ENCODE results near the gene HDAC5.
"Not testable (repeated sequence)": the region's sequence is repeated elsewhere in the genome, so short reads cannot be mapped to it uniquely, and the experiment has no call there.

Gene HDAC5

GRCh38 chr17:44132275-44132821 lies 8.9 kb upstream of the HDAC5 start:
- no peak for DNase-seq

- DNase-seq = not testable (repeated sequence)
Observed at GRCh38 chr17:44131372-44131771, 7.9 kb upstream of the HDAC5 start.

GRCh38 chr17:44130693-44131349 lies 7.4 kb upstream of the HDAC5 start:
- DNase-seq = no peak

GRCh38 chr17:44128383-44128782 lies 4.9 kb upstream of the HDAC5 start:
- DNase-seq = no peak

GRCh38 chr17:44124118-44124438 lies 637 bp upstream of the HDAC5 start:
- DNase-seq = no peak

GRCh38 chr17:44122816-44123355 lies 555 bp downstream of the HDAC5 start:
- DNase-seq = no peak

GRCh38 chr17:44121997-44122815 lies 1.2 kb downstream of the HDAC5 start:
- DNase-seq = no peak

GRCh38 chr17:44120851-44121605 lies 2.4 kb downstream of the HDAC5 start:
- DNase-seq = no peak

GRCh38 chr17:44120281-44120680 lies 3.2 kb downstream of the HDAC5 start:
- not testable (repeated sequence) for DNase-seq

GRCh38 chr17:44119798-44120197 lies 3.6 kb downstream of the HDAC5 start:
- no peak for DNase-seq

- no peak for DNase-seq
Observed at GRCh38 chr17:44119062-44119461, 4.4 kb downstream of the HDAC5 start.

GRCh38 chr17:44118427-44119050 lies 4.9 kb downstream of the HDAC5 start:
- DNase-seq = no peak

- DNase-seq = no peak
Observed at GRCh38 chr17:44117351-44117750, 6.1 kb downstream of the HDAC5 start.

- DNase-seq = no peak
Observed at GRCh38 chr17:44115585-44116415, 7.6 kb downstream of the HDAC5 start.

- DNase-seq = no peak
Observed at GRCh38 chr17:44113868-44114840, 9.3 kb downstream of the HDAC5 start.

GRCh38 chr17:44113382-44113781 lies 10.1 kb downstream of the HDAC5 start:
- no peak for DNase-seq

GRCh38 chr17:44112284-44113280 lies 10.9 kb downstream of the HDAC5 start:
- no peak for DNase-seq

- no peak for DNase-seq
Observed at GRCh38 chr17:44111777-44112176, 11.7 kb downstream of the HDAC5 start.

Data from GOT3 (cell line).